Inflammatory macrophage treated with lipopolysaccharide for 4 hours (primary cell): ENCODE data around the gene TRAF6.
"Not testable (repeated sequence)": the region's sequence is repeated elsewhere in the genome, so short reads cannot be mapped to it uniquely, and the experiment has no call there.

Source experiments
- DNase-seq: peaks from one replicate; pipeline ENCODE4 v3.0.0-alpha.2; 2020

TRAF6 gene

DNA sequence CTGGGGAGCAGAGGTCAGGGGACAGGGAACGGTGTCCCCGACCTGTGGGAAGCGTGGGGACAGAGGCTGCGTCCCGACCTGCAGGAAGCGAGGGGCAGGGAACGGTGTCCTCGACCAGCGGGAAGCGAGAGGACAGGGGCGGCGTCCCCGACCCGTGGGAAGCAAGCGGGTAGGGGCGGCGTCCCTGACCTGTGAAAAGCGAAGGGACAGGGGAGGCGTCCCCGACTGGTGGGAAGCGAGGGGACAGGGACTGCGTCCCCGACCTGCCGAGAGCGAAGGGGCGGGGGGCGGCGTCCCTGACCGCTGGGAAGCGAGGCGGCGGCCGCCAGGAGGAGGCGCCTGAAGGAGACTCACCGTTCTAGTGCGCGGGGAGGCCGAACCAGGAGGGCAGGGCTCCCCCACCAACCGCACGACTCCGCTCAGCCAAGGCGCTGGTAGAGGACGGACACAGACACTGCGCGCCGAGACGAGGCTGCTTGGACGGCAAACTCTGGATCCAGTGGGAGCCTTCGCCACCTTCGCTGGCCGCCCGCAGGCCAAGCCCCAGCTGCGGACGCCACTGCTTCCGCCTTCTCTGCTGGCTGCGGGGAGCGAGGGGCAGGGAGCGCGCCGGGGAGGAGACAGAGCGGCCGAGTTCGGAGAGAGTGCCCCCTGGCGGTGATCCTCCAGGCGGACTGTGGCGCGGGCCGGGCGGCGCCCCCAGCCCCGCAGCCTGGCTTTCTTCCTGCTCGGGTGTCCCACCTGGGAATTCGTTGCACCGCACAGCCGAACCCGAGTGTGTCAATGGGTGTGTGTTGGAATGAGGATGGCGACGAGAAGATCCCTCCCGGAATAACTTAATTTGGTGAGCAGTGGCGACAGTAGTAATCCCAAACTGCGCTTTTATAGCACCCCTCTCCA lies at the start of gene TRAF6:
TSS of gene TRAF6 (minus strand) at position 579 of the 900 bp plus-strand sequence. CDS start 8,757 bp downstream, outside the sequence.
- peak; percentile 87 for DNase-seq

DNA sequence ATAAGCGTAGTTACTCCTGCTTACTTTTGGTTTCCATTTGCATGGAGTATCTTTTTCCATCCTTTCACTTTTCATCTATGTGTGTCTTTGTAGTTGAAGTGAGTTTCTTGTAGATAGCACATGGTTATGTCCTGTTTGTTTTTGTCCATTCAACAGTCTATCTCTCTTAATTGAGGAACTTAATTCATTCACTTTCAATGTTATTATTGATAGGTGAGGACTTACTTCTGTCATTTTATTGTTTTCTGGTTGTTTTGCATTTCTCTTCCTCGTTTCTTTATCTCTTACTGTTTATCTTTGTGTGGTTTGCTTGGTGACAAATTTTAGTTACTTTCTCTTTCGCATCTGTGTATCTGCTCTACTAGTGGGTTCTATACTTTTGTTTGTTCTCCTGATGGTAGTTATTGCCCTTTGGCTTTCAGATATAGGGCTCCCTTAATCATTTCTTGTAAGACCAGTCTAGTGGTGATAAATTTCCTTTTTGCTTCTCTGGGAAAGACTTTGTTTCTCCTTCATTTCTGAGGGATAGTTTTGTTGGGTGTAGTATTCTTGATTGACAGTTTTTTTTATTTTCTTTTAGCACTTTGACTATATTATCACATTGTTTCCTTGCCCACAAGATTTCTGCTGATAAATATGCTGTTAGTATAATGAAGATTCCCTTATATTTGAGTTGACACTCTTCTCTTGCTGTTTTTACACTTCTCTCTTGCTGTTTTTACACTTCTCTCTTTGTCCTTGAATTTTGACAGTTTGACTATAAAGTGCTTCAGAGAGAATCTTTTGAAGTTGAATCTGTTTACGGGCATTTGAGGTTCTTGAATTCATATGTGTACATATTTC lies 48.7 kb upstream of the TRAF6 start:
- DNase-seq: peak; percentile 2

GRCh38 chr11:36557991-36558390 lies 47.9 kb upstream of the TRAF6 start:
- DNase-seq: no peak

- DNase-seq: not testable (repeated sequence)
Measured at GRCh38 chr11:36557390-36557789, 47.3 kb upstream of the TRAF6 start.

GRCh38 chr11:36550385-36551115 lies 40.5 kb upstream of the TRAF6 start:
- DNase-seq: no peak

DNA sequence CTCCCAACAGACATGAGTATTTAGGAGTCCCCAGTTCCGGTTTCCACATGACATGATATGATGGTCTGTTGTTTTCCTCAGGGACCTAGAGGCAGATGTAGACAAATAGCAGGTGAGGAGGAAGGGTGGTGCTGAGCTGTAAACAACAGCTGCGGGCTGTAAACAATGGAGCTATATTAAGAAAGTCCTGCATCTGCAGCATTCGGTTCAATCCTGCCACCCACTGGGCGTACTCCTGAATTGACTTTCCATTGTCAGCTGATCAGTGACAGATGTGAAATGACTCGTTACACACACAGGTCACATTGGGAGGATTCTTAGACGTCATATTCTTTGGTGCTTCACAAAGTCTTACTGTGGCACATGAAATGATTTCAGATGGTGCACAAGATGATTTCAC lies 30.9 kb upstream of the TRAF6 start:
- peak; percentile 74 for DNase-seq

- peak; percentile 60 for DNase-seq
Measured at GRCh38 chr11:36534276-36534840, 24.3 kb upstream of the TRAF6 start.

DNA sequence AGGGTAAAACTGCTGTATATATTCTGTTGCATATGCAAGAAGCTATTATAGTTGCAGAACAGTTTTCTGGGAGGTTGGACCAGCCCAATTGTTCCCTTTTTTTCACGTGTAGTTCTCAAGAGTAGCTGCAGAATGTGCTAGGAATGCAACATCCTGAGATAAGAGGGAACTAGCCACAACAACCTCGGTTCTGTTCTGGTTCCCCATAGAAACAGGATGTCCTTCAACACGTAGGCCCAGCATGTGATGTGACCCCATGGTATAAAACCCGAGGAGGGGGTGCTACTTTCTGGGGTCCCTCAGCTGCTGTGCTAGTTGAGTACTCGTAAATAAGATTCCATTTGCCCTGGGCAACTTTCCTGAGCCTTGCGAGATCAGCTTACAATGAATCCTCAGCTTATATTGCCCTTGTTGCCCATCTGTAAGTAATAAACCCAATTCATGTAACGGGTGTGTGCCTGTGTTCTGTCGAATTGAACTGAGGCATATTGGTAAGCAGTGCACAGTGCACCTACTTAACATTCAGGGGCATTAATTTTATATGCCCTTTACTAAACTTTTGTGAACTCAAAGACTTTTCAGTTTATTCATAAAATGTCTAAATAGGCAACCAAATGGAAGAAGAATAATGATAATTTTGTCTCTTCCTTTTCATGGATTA lies 23.0 kb upstream of the TRAF6 start:
- DNase-seq: peak; percentile 63

DNA sequence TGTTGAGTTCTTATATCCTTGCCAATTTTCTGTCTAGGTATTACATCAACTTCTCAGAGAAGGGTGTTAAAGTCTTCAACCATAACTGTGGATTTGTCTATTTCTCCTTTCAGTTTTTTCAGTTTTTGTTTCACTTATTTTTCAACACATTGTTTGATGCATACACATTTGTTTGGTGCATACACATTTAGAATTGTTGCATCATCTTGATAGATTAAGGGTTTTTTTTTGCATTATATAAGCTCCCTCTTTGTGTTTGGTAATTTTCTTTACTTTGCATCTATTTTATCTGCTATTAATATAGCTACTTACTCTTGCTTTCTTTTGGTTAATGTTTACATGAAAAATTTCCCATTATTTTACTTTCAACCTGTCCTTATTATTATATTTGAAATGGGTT lies 20.8 kb upstream of the TRAF6 start:
- DNase-seq: peak; percentile 13

DNA sequence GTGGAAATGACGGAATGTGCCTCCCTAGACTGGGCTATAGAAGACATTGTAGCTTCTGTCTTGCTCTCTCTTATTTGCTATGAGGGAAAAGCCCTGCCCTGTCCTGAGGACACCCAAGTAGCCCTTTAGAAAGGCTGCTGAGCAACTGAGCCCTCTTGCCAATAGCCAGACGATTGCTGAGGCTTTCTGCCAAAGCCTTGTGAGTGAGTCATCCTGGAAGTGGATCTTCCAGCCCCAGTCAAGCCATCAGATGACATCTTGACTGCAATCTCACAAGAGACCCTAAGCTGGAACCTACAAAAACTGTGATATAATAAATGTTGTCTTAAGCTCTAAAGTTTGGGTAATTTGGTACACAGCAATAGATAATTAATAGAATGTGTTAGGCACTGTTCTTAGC lies 3.9 kb upstream of the TRAF6 start:
- no peak for DNase-seq

DNA sequence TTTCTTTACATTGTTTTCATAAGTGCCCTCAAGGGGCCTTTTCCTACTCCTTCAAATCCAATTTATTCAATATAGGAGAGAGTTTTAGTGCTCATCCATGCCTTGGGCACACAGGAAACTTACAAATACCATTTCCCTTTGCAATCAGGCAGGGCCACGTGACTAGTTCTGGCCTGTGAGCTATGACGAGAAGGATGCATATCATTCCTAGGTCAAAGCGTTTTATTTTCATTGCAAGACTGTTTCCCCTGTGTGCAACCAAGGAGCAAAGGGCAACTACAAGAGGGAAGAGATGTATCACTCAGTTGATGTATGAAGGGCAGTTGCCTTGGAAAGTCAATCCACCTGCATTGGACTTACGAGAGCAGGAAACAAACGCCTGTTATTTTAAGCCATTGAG lies 1.9 kb upstream of the TRAF6 start:
- DNase-seq: no peak

DNA sequence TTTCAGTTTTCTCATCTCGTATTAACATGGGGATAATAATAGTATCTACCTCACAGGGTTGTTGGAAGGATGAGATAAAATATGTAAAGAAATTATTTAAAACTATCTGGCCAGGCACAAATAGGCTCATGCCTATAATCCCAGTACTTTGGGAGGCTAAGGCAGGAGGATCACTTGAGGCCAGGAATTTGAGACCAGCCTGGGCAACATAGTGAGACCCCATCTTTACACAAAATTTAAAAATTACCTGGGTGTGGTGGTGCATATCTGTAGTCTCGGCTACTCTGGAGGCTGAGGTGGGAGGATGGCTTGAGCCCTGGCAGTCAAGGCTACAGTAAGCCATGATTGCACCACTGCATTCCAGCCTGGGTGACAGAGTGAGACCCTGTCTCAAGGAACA lies 990 bp upstream of the TRAF6 start:
- DNase-seq: not testable (repeated sequence)

GRCh38 chr11:36510594-36510942 lies 496 bp upstream of the TRAF6 start:
- no peak for DNase-seq

DNA sequence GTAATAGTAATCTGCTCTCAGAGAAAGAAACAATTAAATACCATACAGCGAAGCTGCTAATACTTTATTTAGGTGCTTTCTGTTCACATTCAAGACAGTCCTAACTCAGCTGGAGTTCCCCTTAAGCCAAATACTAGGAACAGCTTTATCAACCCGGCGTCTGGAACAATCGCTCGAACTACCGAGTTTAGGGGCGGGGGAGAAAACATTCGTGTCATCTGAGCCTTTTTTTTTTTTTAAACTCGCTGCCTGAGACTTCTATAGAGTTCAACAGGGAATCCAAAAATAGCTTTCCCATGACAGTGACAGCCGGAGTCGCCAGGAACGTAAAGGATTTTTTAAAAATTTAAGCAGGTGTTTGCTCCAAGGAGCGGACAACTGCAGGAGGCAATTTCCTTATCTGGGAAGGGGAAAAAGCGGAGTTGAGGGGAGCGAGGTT lies 852 bp downstream of the TRAF6 start:
- peak; percentile 56 for DNase-seq

- no peak for DNase-seq
Measured at GRCh38 chr11:36508743-36509142, 1.3 kb downstream of the TRAF6 start.

GRCh38 chr11:36507824-36508489 lies 2.1 kb downstream of the TRAF6 start:
- peak; percentile 16 for DNase-seq

DNA sequence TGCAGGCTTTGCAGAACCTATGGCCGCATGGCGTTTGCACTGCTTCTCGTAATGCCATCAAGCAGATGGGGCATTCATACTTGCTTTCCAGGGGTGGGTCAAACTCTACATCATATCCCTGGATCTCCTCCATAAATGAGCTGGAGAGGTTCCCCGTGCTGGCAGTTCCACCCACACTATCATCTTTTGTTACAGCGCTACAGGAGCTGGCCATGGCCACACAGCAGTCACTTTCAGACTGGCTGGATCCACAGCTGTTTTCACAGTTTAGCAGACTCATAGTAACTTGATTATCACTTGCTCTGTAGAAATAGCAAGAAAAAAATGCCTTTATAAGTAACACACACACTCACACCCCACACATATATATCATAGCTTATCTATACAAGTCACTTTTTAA lies 8.8 kb downstream of the TRAF6 start:
- no peak for DNase-seq

GRCh38 chr11:36500315-36500721 lies 9.8 kb downstream of the TRAF6 start:
- peak; percentile 83 for DNase-seq

- DNase-seq: no peak
Measured at GRCh38 chr11:36499315-36499714, 10.8 kb downstream of the TRAF6 start.

GRCh38 chr11:36498721-36499120 lies 11.4 kb downstream of the TRAF6 start:
- no peak for DNase-seq

DNA sequence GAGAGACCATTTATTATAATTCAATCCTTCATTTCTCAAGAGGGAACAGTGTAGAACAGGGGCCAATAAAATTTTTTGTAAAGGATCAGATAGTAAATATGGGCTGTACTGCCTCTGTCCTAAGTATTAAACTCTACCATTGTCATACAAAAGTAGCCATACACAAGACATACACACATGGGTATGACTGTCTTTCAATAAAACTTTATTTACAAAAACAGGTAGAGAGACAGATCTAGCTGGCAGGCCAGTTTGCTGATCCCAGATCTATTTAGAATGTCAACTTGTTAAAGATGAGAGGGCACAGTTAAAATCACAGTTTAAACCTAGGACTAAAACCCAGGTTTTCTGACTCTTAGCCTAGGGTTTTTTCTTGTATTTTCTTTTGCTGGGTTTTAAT lies 16.7 kb downstream of the TRAF6 start:
- DNase-seq: no peak
